VCaP (cell line): Measurements from ENCODE around the gene SDR42E1.

Experiments
- H3K27ac ChIP-seq: fragments of 450-650 bp; 2 replicates; pipeline ENCODE4 v1.5.1; 2017
- TF ChIP-seq, protein P1 (sequence below): fragments of 450-650 bp; conservative IDR thresholded peaks from 2 replicates; pipeline ENCODE4 v1.5.1; 2017; ENCODE audit warnings: mild to moderate bottlenecking, moderate library complexity

The SDR42E1 gene

GRCh38 chr16:81964808-81965207 is 46.5 kb downstream of the SDR42E1 start:
- TF ChIP-seq, protein P1, sequence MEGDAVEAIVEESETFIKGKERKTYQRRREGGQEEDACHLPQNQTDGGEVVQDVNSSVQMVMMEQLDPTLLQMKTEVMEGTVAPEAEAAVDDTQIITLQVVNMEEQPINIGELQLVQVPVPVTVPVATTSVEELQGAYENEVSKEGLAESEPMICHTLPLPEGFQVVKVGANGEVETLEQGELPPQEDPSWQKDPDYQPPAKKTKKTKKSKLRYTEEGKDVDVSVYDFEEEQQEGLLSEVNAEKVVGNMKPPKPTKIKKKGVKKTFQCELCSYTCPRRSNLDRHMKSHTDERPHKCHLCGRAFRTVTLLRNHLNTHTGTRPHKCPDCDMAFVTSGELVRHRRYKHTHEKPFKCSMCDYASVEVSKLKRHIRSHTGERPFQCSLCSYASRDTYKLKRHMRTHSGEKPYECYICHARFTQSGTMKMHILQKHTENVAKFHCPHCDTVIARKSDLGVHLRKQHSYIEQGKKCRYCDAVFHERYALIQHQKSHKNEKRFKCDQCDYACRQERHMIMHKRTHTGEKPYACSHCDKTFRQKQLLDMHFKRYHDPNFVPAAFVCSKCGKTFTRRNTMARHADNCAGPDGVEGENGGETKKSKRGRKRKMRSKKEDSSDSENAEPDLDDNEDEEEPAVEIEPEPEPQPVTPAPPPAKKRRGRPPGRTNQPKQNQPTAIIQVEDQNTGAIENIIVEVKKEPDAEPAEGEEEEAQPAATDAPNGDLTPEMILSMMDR: no peak

DNA sequence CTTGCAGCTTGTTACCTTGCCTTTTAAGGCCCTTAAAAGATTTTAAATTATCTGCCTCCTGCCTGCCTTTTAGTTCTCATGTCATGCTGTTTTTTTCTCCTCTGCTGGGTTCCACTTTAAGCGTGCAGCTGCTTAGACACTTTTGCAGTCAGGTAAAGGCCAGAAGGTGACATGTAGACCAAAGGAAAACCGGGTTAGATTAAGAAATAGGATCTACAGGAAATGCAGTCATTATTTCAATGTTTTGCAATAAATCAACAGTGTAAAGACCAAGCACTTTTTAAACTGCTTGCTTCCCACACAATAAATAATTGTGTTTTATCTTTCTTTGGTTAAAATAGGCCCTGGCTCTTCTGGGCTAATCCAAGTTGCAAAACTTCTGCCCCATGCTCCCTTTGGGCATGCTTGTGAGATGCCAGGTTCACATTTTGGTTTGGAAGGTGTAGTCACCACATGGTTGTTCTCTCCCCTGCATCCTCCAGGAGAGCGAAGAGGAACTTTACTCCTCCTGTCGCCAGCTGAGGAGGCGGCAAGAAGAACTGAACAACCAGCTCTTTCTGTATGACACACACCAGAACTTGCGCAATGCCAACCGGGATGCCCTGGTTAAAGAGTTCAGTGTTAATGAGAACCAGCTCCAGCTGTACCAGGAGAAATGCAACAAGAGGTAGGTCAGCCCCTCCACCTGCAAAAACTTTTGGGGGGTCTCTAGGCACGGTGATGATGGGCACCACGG is 54.9 kb downstream of the SDR42E1 start:
- TF ChIP-seq, protein P1: no peak
- no peak overlapping the region for H3K27ac ChIP-seq

More at GRCh38 chr16:81964808-81965207, 46.5 kb downstream of the SDR42E1 start:
- no peak overlapping the region for H3K27ac ChIP-seq

DNA sequence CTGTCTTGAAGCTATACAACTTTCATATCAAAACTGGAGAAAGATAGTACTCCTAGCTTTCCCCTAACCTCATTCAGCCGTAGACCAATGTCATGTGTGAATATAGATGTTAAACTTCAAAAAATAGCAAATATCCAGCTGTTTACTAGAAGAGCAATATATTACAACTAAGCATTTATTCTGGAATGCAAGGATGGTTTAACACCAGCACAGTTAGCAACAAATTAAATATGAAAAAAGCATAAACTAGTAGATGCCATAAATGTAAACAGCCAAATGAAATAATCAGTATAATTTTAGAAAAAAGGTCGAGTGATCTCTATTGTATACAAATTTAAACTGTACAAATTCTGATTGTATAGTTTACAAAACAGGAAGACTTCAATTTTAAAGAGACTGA is 59.7 kb downstream of the SDR42E1 start:
- TF ChIP-seq, protein P1: no peak
- H3K27ac ChIP-seq: no peak overlapping the region

DNA sequence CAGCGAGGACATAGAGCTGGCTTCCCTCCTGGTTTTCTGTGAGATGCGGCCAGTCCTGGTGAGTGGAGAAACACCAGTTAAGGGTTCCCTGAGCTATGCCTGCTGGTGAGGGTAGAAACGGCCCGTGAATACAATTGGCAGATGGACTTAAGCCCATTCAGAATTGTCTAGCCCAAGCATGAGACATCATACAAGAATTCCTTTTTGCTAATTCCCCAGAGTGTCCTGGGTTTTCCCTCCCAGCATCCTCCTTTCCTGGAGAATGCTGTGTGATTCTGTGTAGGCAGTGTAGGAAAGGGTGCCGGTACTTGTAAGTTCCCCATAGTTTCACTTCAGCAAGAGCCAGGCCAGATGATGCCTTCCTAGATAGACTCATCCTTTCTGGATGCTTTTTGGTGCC is 65.1 kb downstream of the SDR42E1 start:
- TF ChIP-seq, protein P1: no peak
- no peak overlapping the region for H3K27ac ChIP-seq

GRCh38 chr16:81945665-81946064 is 65.6 kb downstream of the SDR42E1 start:
- TF ChIP-seq, protein P1: no peak
- H3K27ac ChIP-seq: no peak overlapping the region

DNA sequence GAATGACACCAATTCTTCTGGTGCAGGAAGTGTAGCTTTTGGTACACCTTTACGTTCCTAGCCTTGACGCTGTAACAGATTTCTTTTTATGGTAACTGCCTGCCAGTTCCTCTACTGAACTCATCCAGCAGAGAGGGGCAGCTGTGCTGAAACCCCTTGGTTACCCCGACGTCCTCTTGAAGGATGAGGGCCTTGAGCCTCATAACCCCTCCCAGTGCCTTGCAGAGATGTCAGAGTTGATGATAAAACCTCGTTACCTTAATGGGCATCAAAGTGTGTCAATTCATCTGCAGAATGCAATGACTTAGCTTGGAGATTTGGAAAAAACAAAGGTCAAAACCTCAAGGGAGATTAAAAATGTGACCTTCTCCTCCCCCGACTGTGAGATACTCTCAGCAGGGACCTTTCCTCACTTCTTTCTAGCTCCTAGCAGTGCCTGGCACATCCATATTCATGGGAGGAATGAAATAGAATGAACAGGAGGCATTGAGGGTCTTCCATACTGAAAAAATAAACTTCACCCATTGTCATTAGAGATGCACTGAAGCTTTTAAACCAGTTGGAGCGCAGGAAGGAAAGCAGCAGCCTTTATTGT is 69.2 kb downstream of the SDR42E1 start:
- TF ChIP-seq, protein P1: no peak
- no peak overlapping the region for H3K27ac ChIP-seq

DNA sequence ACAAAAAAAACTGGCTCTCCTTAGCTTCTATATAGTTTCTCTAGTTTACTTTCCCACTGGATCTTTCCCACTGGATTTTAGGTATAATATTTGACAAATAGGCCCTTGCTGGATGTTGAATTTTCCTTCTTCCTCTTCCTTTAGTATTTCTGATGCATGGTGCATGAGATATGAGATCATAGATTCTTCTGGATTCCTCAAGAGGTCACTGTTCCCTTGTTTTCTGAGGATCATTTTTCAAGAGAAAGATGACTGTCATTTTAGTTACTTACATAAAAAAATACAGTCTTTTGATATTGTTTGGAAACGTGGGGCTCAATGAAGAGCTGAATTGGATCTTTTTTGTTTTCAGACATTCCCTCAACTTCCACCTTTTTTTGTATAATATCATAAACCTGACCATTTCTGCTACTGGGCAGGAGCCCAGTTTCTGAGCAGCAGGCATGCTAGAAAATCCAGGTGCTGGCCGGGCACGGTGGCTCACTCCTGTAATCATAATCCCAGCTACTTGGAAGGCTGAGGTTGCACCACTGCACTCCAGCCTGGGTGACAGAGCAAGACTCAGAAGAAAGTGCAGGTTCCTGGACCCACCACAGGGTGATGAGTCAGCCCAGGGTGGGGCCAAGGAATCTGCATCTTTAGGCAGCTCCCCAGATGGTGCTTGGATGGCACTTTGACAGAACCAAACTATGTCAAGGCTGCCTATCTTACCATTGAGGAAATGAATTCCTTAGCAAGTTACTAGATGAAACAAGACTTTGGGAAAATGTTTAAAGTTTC is 70.3 kb downstream of the SDR42E1 start:
- TF ChIP-seq, protein P1: peak; percentile 72
- no peak overlapping the region for H3K27ac ChIP-seq
